Testis (tissue), 3 donors: ENCODE measurements around the gene INTS2. TPM values are rescaled to one million over a fixed set of nuclear protein-coding genes. Genes with fewer than 3 reads are reported as not detected.
"Not testable (repeated sequence)": the region's sequence is repeated elsewhere in the genome, so short reads cannot be mapped to it uniquely, and the experiment has no call there.

Experiments
- DNase-seq: peaks from one replicate; pipeline ENCODE4 v3.0.0-alpha.2; 2019
- H3K27ac ChIP-seq, 2 donors: fragments of 200-600 bp; sonication (generic); one replicate each; pipeline ENCODE4 v1.5.1; 2019
- H3K27me3 ChIP-seq: fragments of 200-600 bp; sonication (generic); one replicate; pipeline ENCODE4 v1.5.1; 2019
- H3K36me3 ChIP-seq: fragments of 200-600 bp; sonication (generic); one replicate; pipeline ENCODE4 v1.5.1; 2017; ENCODE audit warnings: low read depth; ENCODE audit errors: missing control alignments
- H3K4me1 ChIP-seq: fragments of 200-600 bp; sonication (generic); one replicate; pipeline ENCODE4 v1.5.1; 2019
- H3K4me3 ChIP-seq, 2 donors: fragments of 200-600 bp; sonication (generic); one replicate each; pipeline ENCODE4 v1.5.1; 2017 to 2019
- H3K9me3 ChIP-seq: fragments of 200-600 bp; sonication (generic); one replicate; pipeline ENCODE4 v1.5.1; 2017
- CTCF ChIP-seq, 3 experiments: fragments of 450-650 bp in 2 of 3; fragments of 200-600 bp in 1 of 3; sonication (generic) in 1 of 3; IDR thresholded peaks; one replicate each; pipeline ENCODE4 v1.5.1; 2016 to 2019; ENCODE audit warnings: antibody characterized with exemption in 3 of 3, mild to moderate bottlenecking in 2 of 3, moderate library complexity in 1 of 3
- POLR2A ChIP-seq: fragments of 450-650 bp; IDR thresholded peaks from one replicate; pipeline ENCODE4 v1.6.1; 2017; ENCODE audit warnings: antibody characterized with exemption, mild to moderate bottlenecking, moderate library complexity
- WGBS, 2 donors: methylation state at CpG; one replicate each; pipeline ENCODE4 v1.1.5; 2018; 5-methylcytosine and 5-hydroxymethylcytosine counted together
- intact Hi-C: fragments of 100-400 bp; cut with DNase I; formaldehyde crosslinking; loops from one replicate; pipeline ENCODE4 v1.15.1; 2023; ENCODE audit warnings: low total_unique reads
- polyA plus RNA-seq: library from polyadenylated mRNA; stranded (reverse); fragments of 350-450 nt; fragmentation: Illumina TruSeq; extraction: RNeasy Lipid Tissue Mini Kit (QIAGEN cat#74804); gene quantifications from one replicate; pipeline ENCODE4 v1.2.3, GENCODE V29; 2014; ENCODE audit warnings: low read depth, low replicate concordance; ENCODE audit not compliant: insufficient read depth
- total RNA-seq, 2 donors: library from RNA; depleted of rRNA; stranded (reverse); fragments of >200 nt; gene quantifications; one replicate each; pipeline ENCODE4 v1.2.3, GENCODE V29; 2016

INTS2 gene
- total and polyA plus RNA-seq, 3 donors from 2014 or later = 9.6 to 28.1 (median 25.7) TPM

- H3K4me1 ChIP-seq = no peaks in the 10 kb centered on the region
- TF ChIP-seq POLR2A (no peak), CTCF (IDR thresholded peaks at IDR 0.05) (no peak)
- no peak overlapping the region for H3K27ac ChIP-seq
- H3K36me3 ChIP-seq = no peaks in the 10 kb centered on the region
- H3K27me3 ChIP-seq = no peaks in the 10 kb centered on the region
- no peak for DNase-seq
- intact Hi-C loops = no loop called here
- H3K4me3 ChIP-seq = no peak overlapping the region
- no peaks in the 10 kb centered on the region for H3K9me3 ChIP-seq
Observed at GRCh38 chr17:61867033-61867432, 60.7 kb downstream of the INTS2 start.

DNA sequence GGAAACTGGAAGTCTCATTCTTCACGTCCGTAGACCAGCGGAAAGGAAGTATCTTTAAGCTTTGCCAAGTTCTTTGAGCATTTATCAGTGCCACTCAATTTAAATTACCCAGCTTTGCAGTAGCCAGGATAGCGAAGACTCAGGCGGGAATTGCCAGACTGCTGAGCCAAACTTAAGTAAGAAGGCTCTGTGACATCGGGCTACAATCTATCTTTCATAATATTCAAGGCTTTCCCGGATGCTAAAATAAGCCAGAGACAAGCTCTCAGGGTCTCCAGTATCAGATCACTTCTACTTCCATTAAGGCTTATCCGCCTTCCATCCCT is 64.0 kb downstream of the INTS2 start:
- TF ChIP-seq CTCF (IDR thresholded peaks at IDR 0.05) (no peak), POLR2A (no peak)
- H3K4me1 ChIP-seq = no peaks in the 10 kb centered on the region
- H3K36me3 ChIP-seq = no peaks in the 10 kb centered on the region
- H3K4me3 ChIP-seq = peak overlapping the region; percentile 63 to 65
- WGBS, 2 donors = 1 to 2% methylated on average over 8 of the region's 8 CpGs
- DNase-seq = peak; percentile 19
- peak overlapping the region; percentile 39 to 86 for H3K27ac ChIP-seq
- H3K9me3 ChIP-seq = no peaks in the 10 kb centered on the region
- intact Hi-C loops = no loop called here
- no peaks in the 10 kb centered on the region for H3K27me3 ChIP-seq

- H3K4me3 ChIP-seq = peak within 1 kb of the TSS; percentile 63 to 65
- intact Hi-C loops = no loop called here
- TF ChIP-seq CTCF (IDR thresholded peaks at IDR 0.05) (no peak), POLR2A (no peak)
- DNase-seq = peak; percentile 96
- WGBS, 2 donors = 0 to 1% methylated on average over 30 to 43 of the region's 43 CpGs
- no peaks in the 10 kb centered on the region for H3K4me1 ChIP-seq
- no peaks in the 10 kb centered on the region for H3K27me3 ChIP-seq
- H3K9me3 ChIP-seq = no peaks in the 10 kb centered on the region
- peak within 1 kb of the TSS; percentile 39 to 86 for H3K27ac ChIP-seq
- no peaks in the 10 kb centered on the region for H3K36me3 ChIP-seq
Observed at GRCh38 chr17:61862975-61863800, 64.6 kb downstream of the INTS2 start, which contains the start of gene BRIP1. Gene BRIP1, minus strand, starts transcription at chr17:61863528. Its CDS starts 1,989 bp downstream, at chr17:61861539.

DNA sequence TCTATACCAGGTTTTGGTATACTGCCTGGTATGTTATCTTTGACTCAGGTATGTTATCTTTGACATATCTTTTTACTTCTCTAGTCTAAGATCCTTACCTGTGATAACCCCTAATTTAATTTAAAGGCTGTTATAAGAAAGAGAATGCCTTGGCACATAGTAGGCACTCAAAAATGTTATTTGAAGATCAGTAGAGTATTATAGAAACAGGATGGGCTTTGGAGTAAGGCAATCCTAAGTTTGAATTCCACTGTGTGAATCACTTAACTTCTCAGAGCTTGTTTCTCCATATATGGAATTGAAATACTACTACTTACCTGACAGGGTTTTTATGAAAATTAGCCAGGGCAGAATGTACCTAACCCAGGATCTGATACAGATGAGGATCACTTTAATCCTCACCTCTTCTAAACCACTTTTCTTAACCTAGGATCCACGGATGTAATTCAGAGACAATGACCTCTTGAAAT is 65.6 kb downstream of the INTS2 start:
- WGBS, 2 donors = 28 to 47% methylated on average over 1 of the region's 1 CpG
- TF ChIP-seq POLR2A (no peak), CTCF (IDR thresholded peaks at IDR 0.05) (no peak)
- DNase-seq = no peak
- intact Hi-C loops = no loop called here
- Histone ChIP-seq H3K36me3 (no peaks in the 10 kb centered on the region), H3K4me1 (no peaks in the 10 kb centered on the region), H3K27me3 (no peaks in the 10 kb centered on the region), H3K9me3 (no peaks in the 10 kb centered on the region), H3K27ac (no peak overlapping the region), H3K4me3 (no peak overlapping the region)

GRCh38 chr17:61860397-61860796 is 67.4 kb downstream of the INTS2 start:
- H3K36me3 ChIP-seq, H3K4me3 ChIP-seq, H3K27ac ChIP-seq, H3K4me1 ChIP-seq, intact Hi-C loops, H3K27me3 ChIP-seq, DNase-seq, H3K9me3 ChIP-seq: not testable (repeated sequence)
- 91 to 95% methylated on average over 10 of the region's 10 CpGs for WGBS, 2 donors
